ENCODE results near the gene ZPLD1. TPM values are rescaled to one million over a fixed set of nuclear protein-coding genes. Genes with fewer than 3 reads are reported as not detected.

The ZPLD1 gene
- total RNA-seq, 2 experiments from 2014 or later, result not detected

DNA sequence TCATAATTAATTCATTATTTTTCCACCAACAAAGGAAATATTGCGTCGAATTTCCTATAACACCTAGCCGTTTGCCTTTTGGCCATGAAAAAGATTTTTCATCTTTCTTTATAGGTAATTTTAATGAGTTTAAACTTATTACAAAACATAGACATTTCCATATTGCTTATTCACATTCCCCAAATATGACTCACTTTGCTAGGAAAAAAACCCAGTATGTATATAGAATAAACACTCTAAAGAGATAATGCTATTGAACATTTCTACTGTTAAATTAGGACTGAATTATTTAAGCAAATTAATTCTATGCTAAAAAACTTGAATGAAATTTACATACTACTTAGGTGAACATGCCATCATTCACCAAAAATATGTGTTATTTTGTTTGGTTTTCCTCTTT lies 16.2 kb downstream of the ZPLD1 start:
- no TSS peak for BruUV-seq (replicated peaks)
- POLR2A ChIA-PET, result no interaction called here
- Histone ChIP-seq H2AFZ (ENCODE audit: low read length) (no peak overlapping the region), H3K4me1 (ENCODE audit: insufficient read depth, low read length, poor library complexity, severe bottlenecking) (no peaks in the 10 kb centered on the region), H3K9me3 (ENCODE audit: low read length) (no peaks in the 10 kb centered on the region), H4K20me1 (ENCODE audit: insufficient read depth, low read length) (no peaks in the 10 kb centered on the region), H3K4me3 (ENCODE audit: low read depth, low read length, poor library complexity, severe bottlenecking) (no peak overlapping the region), H3K79me2 (ENCODE audit: insufficient read depth, low read depth, low read length) (no peaks in the 10 kb centered on the region), H3K4me2 (ENCODE audit: low read length) (no peak overlapping the region), H3K9me2 (ENCODE audit: insufficient read depth, low read length) (no peaks in the 10 kb centered on the region), H3K36me3 (ENCODE audit: insufficient read depth, low read length) (no peaks in the 10 kb centered on the region), H3K27ac (ENCODE audit: low read depth, low read length, poor library complexity, severe bottlenecking) (no peak overlapping the region)
- TF ChIP-seq CTCF (conservative IDR thresholded peaks at IDR 0.05; ENCODE audit: low read length), result no peak
- no peak for TF ChIP-seq EZH2phosphoT487 (IDR thresholded peaks at IDR 0.05; ENCODE audit: borderline replicate concordance, low read depth, low read length)
- DNase-seq (ENCODE audit: low spot score), result no peak
- CTCF ChIA-PET (ENCODE audit: unreplicated experiment), result no interaction called here
- intact Hi-C loops (cut with micrococcal nuclease; ENCODE audit: unreplicated experiment), result no loop called here

- Histone ChIP-seq H3K27ac (ENCODE audit: low read depth, low read length, poor library complexity, severe bottlenecking) (no peak overlapping the region), H3K4me3 (ENCODE audit: low read depth, low read length, poor library complexity, severe bottlenecking) (no peak overlapping the region), H3K4me1 (ENCODE audit: insufficient read depth, low read length, poor library complexity, severe bottlenecking) (no peaks in the 10 kb centered on the region), H3K79me2 (ENCODE audit: insufficient read depth, low read depth, low read length) (no peaks in the 10 kb centered on the region), H3K9me3 (ENCODE audit: low read length) (no peaks in the 10 kb centered on the region), H3K4me2 (ENCODE audit: low read length) (no peak overlapping the region), H3K36me3 (ENCODE audit: insufficient read depth, low read length) (no peaks in the 10 kb centered on the region), H2AFZ (ENCODE audit: low read length) (no peak overlapping the region), H3K9me2 (ENCODE audit: insufficient read depth, low read length) (no peaks in the 10 kb centered on the region), H4K20me1 (ENCODE audit: insufficient read depth, low read length) (no peaks in the 10 kb centered on the region)
- ChIA-PET CTCF (ENCODE audit: unreplicated experiment) (no interaction called here), POLR2A (no interaction called here)
- no TSS peak for BruUV-seq (replicated peaks)
- TF ChIP-seq CTCF (conservative IDR thresholded peaks at IDR 0.05; ENCODE audit: low read length) (no peak), EZH2phosphoT487 (IDR thresholded peaks at IDR 0.05; ENCODE audit: borderline replicate concordance, low read depth, low read length) (no peak)
- no peak for DNase-seq (ENCODE audit: low spot score)
- intact Hi-C loops (cut with micrococcal nuclease; ENCODE audit: unreplicated experiment), result no loop called here
These were observed 16.7 kb downstream of the ZPLD1 start for GRCh38 chr3:102451543-102451942.

- H3K79me2 ChIP-seq (ENCODE audit: insufficient read depth, low read depth, low read length), result no peaks in the 10 kb centered on the region
- H3K4me2 ChIP-seq (ENCODE audit: low read length), result no peak overlapping the region
- intact Hi-C loops (cut with micrococcal nuclease; ENCODE audit: unreplicated experiment), result no loop called here
- no peaks in the 10 kb centered on the region for H4K20me1 ChIP-seq (ENCODE audit: insufficient read depth, low read length)
- BruUV-seq (replicated peaks), result no TSS peak
- no peak for DNase-seq (ENCODE audit: low spot score)
- H3K27ac ChIP-seq (ENCODE audit: low read depth, low read length, poor library complexity, severe bottlenecking), result no peak overlapping the region
- CTCF ChIA-PET (ENCODE audit: unreplicated experiment), result no interaction called here
- TF ChIP-seq CTCF (conservative IDR thresholded peaks at IDR 0.05; ENCODE audit: low read length) (no peak), EZH2phosphoT487 (IDR thresholded peaks at IDR 0.05; ENCODE audit: borderline replicate concordance, low read depth, low read length) (no peak)
- POLR2A ChIA-PET, result no interaction called here
- H3K36me3 ChIP-seq (ENCODE audit: insufficient read depth, low read length), result no peaks in the 10 kb centered on the region
- no peaks in the 10 kb centered on the region for H3K9me3 ChIP-seq (ENCODE audit: low read length)
- H3K9me2 ChIP-seq (ENCODE audit: insufficient read depth, low read length), result no peaks in the 10 kb centered on the region
- no peak overlapping the region for H2AFZ ChIP-seq (ENCODE audit: low read length)
- H3K4me1 ChIP-seq (ENCODE audit: insufficient read depth, low read length, poor library complexity, severe bottlenecking), result no peaks in the 10 kb centered on the region
- H3K4me3 ChIP-seq (ENCODE audit: low read depth, low read length, poor library complexity, severe bottlenecking), result no peak overlapping the region
These were observed 19.4 kb downstream of the ZPLD1 start for GRCh38 chr3:102454181-102454580.

Data from OCI-LY7 (cell line).